Parathyroid adenoma (tissue), 2 donors: Measurements from ENCODE around the gene TMC7.

Experiments
- H2AFZ ChIP-seq: fragments of 300-600 bp; sonication (generic); one replicate; pipeline ENCODE4 v1.7.0; 2017; ENCODE audit warnings: antibody characterized with exemption, mild to moderate bottlenecking
- H3K27ac ChIP-seq: fragments of 300-600 bp; sonication (generic); one replicate; pipeline ENCODE4 v1.7.0; 2017
- H3K27me3 ChIP-seq: fragments of 300-600 bp; sonication (generic); one replicate; pipeline ENCODE4 v1.7.0; 2017; ENCODE audit warnings: low read length; ENCODE audit not compliant: control insufficient read depth, insufficient read depth
- H3K36me3 ChIP-seq: fragments of 300-600 bp; sonication (generic); one replicate; pipeline ENCODE4 v1.7.0; 2017; ENCODE audit warnings: low read length; ENCODE audit not compliant: control insufficient read depth, insufficient read depth
- H3K4me1 ChIP-seq: fragments of 300-600 bp; sonication (generic); one replicate; pipeline ENCODE4 v1.7.0; 2017; ENCODE audit warnings: control low read depth
- H3K4me2 ChIP-seq: fragments of 300-600 bp; sonication (generic); one replicate; pipeline ENCODE4 v1.7.0; 2017; ENCODE audit warnings: low read length
- H3K4me3 ChIP-seq: fragments of 300-600 bp; sonication (generic); one replicate; pipeline ENCODE4 v1.7.0; 2017; ENCODE audit warnings: low read depth, low read length
- H3K79me2 ChIP-seq: fragments of 300-600 bp; sonication (generic); one replicate; pipeline ENCODE4 v1.7.0; 2017; ENCODE audit warnings: control low read depth
- H3K9ac ChIP-seq: fragments of 300-600 bp; sonication (generic); one replicate; pipeline ENCODE4 v1.7.0; 2017; ENCODE audit warnings: mild to moderate bottlenecking
- H3K9me3 ChIP-seq: fragments of 300-600 bp; sonication (generic); one replicate; pipeline ENCODE4 v1.7.0; 2017; ENCODE audit warnings: low read length; ENCODE audit not compliant: control insufficient read depth
- TF ChIP-seq, protein P1 (sequence below): fragments of 300-600 bp; sonication (generic); IDR thresholded peaks from one replicate; pipeline ENCODE4 v1.7.0; 2017; ENCODE audit warnings: antibody characterized with exemption, mild to moderate bottlenecking
- donor health status: primary hyperparathyroidism.

TMC7 gene

DNA sequence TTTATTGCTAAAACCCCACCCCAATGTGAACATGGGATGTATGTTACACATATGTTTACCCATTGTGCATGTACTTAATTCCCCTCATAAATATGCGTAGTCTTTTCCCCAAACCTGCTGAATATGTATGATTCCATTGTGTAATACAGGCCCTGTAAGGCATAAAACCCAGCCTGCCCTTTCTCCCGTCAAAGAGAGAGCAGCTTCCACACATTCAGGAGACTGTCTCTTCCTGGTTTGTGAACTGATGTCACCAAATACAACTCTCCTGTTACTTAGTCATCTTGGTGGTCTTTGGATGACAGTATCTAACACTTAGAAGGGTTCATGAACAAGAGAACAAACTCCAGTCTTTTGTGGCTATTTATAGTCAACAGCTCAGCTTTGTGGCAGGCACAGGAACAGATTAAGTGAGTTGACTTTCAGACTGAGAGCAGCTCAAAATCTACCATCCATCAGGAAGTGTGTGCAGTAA lies 24.7 kb upstream of the TMC7 start:
- Histone ChIP-seq H3K27me3 (no peaks in the 10 kb centered on the region), H3K36me3 (no peaks in the 10 kb centered on the region), H3K9me3 (no peaks in the 10 kb centered on the region), H3K4me3 (no peak overlapping the region), H3K9ac (no peak overlapping the region), H3K4me2 (no peak overlapping the region), H3K4me1 (peaks cover 3% of the 10 kb centered on the region), H3K27ac (no peak overlapping the region), H2AFZ (peak overlapping the region; percentile 6), H3K79me2 (no peaks in the 10 kb centered on the region)
- TF ChIP-seq, protein P1, sequence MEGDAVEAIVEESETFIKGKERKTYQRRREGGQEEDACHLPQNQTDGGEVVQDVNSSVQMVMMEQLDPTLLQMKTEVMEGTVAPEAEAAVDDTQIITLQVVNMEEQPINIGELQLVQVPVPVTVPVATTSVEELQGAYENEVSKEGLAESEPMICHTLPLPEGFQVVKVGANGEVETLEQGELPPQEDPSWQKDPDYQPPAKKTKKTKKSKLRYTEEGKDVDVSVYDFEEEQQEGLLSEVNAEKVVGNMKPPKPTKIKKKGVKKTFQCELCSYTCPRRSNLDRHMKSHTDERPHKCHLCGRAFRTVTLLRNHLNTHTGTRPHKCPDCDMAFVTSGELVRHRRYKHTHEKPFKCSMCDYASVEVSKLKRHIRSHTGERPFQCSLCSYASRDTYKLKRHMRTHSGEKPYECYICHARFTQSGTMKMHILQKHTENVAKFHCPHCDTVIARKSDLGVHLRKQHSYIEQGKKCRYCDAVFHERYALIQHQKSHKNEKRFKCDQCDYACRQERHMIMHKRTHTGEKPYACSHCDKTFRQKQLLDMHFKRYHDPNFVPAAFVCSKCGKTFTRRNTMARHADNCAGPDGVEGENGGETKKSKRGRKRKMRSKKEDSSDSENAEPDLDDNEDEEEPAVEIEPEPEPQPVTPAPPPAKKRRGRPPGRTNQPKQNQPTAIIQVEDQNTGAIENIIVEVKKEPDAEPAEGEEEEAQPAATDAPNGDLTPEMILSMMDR = no peak

DNA sequence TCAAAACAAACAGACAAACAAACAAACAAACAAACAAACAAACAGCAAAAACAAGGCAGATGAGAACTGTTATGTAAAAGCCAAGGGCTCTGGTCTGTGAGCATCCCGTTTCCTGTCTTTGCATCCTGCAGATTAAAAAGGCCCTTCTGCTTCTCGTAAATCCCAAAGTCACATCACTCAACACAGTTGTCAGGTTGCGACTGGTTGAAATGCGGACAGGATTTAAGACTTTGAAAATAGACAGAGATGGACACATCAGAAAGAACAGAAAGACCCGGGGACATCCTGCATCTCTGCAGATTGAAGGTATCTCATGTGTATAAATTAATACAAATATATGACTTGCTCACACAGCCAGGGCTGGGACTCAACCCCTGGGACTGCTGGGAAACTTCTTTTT lies 18.2 kb upstream of the TMC7 start:
- H3K9me3 ChIP-seq = no peaks in the 10 kb centered on the region
- H3K27ac ChIP-seq = no peak overlapping the region
- TF ChIP-seq, protein P1 = no peak
- no peaks in the 10 kb centered on the region for H3K79me2 ChIP-seq
- H3K4me3 ChIP-seq = no peak overlapping the region
- H3K27me3 ChIP-seq = no peaks in the 10 kb centered on the region
- H3K9ac ChIP-seq = no peak overlapping the region
- H3K36me3 ChIP-seq = no peaks in the 10 kb centered on the region
- H2AFZ ChIP-seq = no peak overlapping the region
- no peaks in the 10 kb centered on the region for H3K4me1 ChIP-seq
- no peak overlapping the region for H3K4me2 ChIP-seq

DNA sequence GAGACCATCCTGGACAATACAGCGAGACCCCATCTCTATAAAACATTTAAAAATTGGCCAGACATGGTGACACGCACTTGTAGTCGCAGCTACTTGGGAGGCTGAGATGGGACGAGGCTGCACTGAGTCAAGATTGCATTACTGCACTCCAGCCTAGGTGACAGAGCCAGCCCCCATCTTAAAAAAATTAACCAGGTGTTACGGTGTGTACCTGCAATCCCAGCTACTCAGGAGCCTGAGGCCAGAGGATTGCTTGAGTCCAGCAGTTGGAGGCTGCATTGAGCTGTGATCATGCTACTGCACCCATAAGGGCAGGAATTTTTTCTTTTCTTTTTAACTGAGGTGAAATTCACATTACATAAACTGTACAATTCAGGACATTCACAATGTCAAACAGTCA lies 16.9 kb upstream of the TMC7 start:
- TF ChIP-seq, protein P1 = no peak
- Histone ChIP-seq H3K27me3 (no peaks in the 10 kb centered on the region), H3K79me2 (no peaks in the 10 kb centered on the region), H2AFZ (no peak overlapping the region), H3K4me1 (no peaks in the 10 kb centered on the region), H3K4me3 (no peak overlapping the region), H3K4me2 (no peak overlapping the region), H3K9me3 (no peaks in the 10 kb centered on the region), H3K27ac (no peak overlapping the region), H3K9ac (no peak overlapping the region), H3K36me3 (no peaks in the 10 kb centered on the region)

DNA sequence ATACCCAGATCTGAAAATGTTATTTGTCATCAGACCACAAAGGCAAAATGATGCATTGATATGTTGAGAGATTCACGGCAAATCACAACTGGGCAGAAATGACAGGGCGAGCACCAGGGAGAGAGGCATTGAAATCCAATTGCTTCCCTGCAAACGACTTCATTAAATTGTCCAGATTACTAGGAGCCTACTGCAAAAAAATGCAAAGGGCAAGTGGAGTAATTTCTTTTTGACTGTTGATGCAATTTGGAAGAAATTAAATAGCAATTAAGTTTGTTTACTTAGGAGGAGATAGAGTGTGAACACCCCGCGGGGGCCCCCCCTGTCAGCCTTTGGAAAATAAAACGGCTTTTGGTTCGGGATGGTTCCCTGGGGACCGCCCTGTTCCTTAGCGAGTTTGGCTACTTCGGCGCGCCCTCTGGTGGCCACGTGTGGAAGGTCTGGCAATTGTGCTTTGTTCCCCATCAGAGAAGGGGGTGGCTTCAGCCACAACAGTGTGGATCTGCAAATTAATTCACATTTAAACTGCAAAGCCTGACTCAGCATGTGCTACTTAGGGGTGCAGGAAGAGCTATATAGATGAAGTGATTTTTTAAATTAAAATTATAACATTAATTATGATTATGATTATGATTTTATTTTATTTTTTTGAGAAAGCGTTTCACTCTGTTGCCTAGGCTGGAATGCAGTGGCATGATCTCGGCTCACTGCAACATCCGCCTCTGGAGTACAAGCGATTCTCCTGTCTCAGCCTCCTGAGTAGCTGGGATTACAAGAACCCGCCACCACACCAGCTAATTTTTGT lies 14.5 kb upstream of the TMC7 start:
- Histone ChIP-seq H3K79me2 (no peaks in the 10 kb centered on the region), H3K36me3 (no peaks in the 10 kb centered on the region), H3K27me3 (no peaks in the 10 kb centered on the region), H3K4me2 (peak overlapping the region; percentile 20), H3K9me3 (no peaks in the 10 kb centered on the region), H3K4me1 (no peaks in the 10 kb centered on the region), H2AFZ (peak overlapping the region; percentile 47), H3K27ac (no peak overlapping the region), H3K9ac (no peak overlapping the region), H3K4me3 (no peak overlapping the region)
- TF ChIP-seq, protein P1 = peak; percentile 93

DNA sequence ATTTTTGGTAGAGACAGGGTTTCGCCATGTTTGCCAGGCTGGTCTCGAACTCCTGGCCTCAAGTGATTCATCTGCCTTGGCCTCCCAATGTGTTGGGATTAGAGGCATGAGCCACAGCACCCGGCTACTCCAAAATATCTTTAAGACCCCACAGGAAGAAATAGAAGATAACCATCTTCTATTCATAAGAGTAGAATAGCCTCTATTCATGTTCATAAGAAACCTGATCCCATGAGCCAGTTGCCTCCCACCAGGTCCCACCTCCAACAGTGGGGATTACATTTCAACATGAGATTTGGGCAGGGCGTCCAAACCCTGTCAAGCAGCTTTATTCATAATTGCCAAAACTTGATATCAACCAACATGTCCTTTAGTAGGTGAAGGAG lies 13.9 kb upstream of the TMC7 start:
- H2AFZ ChIP-seq = no peak overlapping the region
- no peaks in the 10 kb centered on the region for H3K4me1 ChIP-seq
- H3K9ac ChIP-seq = no peak overlapping the region
- no peaks in the 10 kb centered on the region for H3K9me3 ChIP-seq
- no peak overlapping the region for H3K27ac ChIP-seq
- H3K4me3 ChIP-seq = no peak overlapping the region
- H3K79me2 ChIP-seq = no peaks in the 10 kb centered on the region
- no peaks in the 10 kb centered on the region for H3K27me3 ChIP-seq
- no peak overlapping the region for H3K4me2 ChIP-seq
- H3K36me3 ChIP-seq = no peaks in the 10 kb centered on the region
- TF ChIP-seq, protein P1 = no peak
